K562 (cell line): ENCODE measurements around the gene TRIM27. TPM values are rescaled to one million over a fixed set of nuclear protein-coding genes. Genes with fewer than 3 reads are reported as not detected.

ENCODE experiments used
- ATF6 ChIP-seq: sonication (generic); formaldehyde crosslinking; IDR thresholded peaks from 2 replicates; pipeline ENCODE4 v1.4.0; 2020; ENCODE audit warnings: mild to moderate bottlenecking, missing genetic modification reagents
- C11orf30 ChIP-seq: fragments of 450-650 bp; IDR thresholded peaks from 2 replicates; pipeline ENCODE4 v1.6.1; 2016; ENCODE audit warnings: low read depth, mild to moderate bottlenecking
- HES1 ChIP-seq: fragments of 450-650 bp; IDR thresholded peaks from 2 replicates; pipeline ENCODE4 v1.6.1; 2016; ENCODE audit warnings: low read depth, mild to moderate bottlenecking, moderate library complexity
- HLTF ChIP-seq: fragments of 450-650 bp; IDR thresholded peaks from 2 replicates; pipeline ENCODE4 v1.6.1; 2016
- ID3 ChIP-seq, 2 experiments: fragments of 250-450 bp in 1 of 2; fragments of 450-650 bp in 1 of 2; sonication (Bioruptor Pico) in 1 of 2; IDR thresholded peaks; 2 replicates each; pipeline versions ENCODE4 v1.6.1 to v1.8.0; 2016 to 2021; ENCODE audit warnings: mild to moderate bottlenecking in 2 of 2, moderate library complexity in 2 of 2, missing compliant biosample characterization in 1 of 2, missing genetic modification characterization in 1 of 2
- MAX ChIP-seq: sonication (generic); formaldehyde crosslinking; IDR thresholded peaks from 2 replicates; pipeline ENCODE4 v1.9.0; 2022; ENCODE audit warnings: mild to moderate bottlenecking, missing genetic modification reagents
- MCM2 ChIP-seq: fragments of 450-650 bp; IDR thresholded peaks from 2 replicates; pipeline ENCODE4 v1.6.1; 2017; ENCODE audit warnings: low read depth, mild to moderate bottlenecking
- MTA1 ChIP-seq: fragments of 450-650 bp; IDR thresholded peaks from 2 replicates; pipeline ENCODE4 v1.6.1; 2017; ENCODE audit warnings: borderline replicate concordance
- PCBP1 ChIP-seq: fragments of 200-400 bp; formaldehyde crosslinking; IDR thresholded peaks from 2 replicates; pipeline ENCODE4 v1.6.1; 2018; ENCODE audit warnings: mild to moderate bottlenecking, low read depth, low read length; ENCODE audit not compliant: poor library complexity, severe bottlenecking
- RBM15 ChIP-seq: fragments of 200-400 bp; formaldehyde crosslinking; IDR thresholded peaks from 2 replicates; pipeline ENCODE4 v1.6.1; 2018; ENCODE audit warnings: mild to moderate bottlenecking, low read length, moderate library complexity; ENCODE audit not compliant: insufficient read depth
- SMAD4 ChIP-seq: fragments of 250-450 bp; sonication (Bioruptor Pico); conservative IDR thresholded peaks from 2 replicates; pipeline ENCODE4 v1.8.0; 2021; ENCODE audit warnings: inconsistent platforms, mild to moderate bottlenecking, moderate library complexity
- TBL1XR1 ChIP-seq, 2 experiments: IDR thresholded peaks; 2 replicates each; pipeline ENCODE4 v1.6.1; 2012; ENCODE audit warnings: improper control_type of control experiment in 2 of 2, low read length in 2 of 2, mild to moderate bottlenecking in 1 of 2
- polyA plus RNA-seq, 8 experiments: library from polyadenylated mRNA; depleted of rRNA in 4 of 8; stranded (reverse) in 5 of 8; unstranded in 3 of 8; fragments of >200 nt; fragmentation: Nextera tagmentation in 2 of 8; fragmentation: Illumina TruSeq in 1 of 8; extraction: Ambion mirVana in 2 of 8; extraction: Trizol in 1 of 8; gene quantifications; 2 replicates each; pipeline versions ENCODE4 v1.2.1 to v1.2.3, GENCODE V29; 2011 to 2014; ENCODE audit warnings: inconsistent platforms in 1 of 8, missing spikeins in 1 of 8
- total RNA-seq, 7 experiments: library from RNA; depleted of rRNA in 6 of 7; stranded (reverse); fragments of >200 nt in 6 of 7; fragmentation: Illumina TruSeq in 2 of 7; extraction: Trizol in 2 of 7; gene quantifications; 2 replicates each; pipeline versions ENCODE4 v1.2.1 to v1.2.3, GENCODE V29; 2011 to 2021; ENCODE audit warnings: low replicate concordance in 1 of 7
- TF ChIP-seq, protein P1 (sequence below): sonication (generic); formaldehyde crosslinking; IDR thresholded peaks from 2 replicates; pipeline ENCODE4 v1.8.1; 2023; ENCODE audit warnings: mild to moderate bottlenecking, missing genetic modification reagents
- TF ChIP-seq, protein P2 (sequence below): fragments of 450-650 bp; IDR thresholded peaks from 2 replicates; pipeline ENCODE4 v1.6.1; 2018; ENCODE audit not compliant: partially characterized antibody
- TF ChIP-seq, protein P3 (sequence below): fragments of 250-450 bp; sonication (Bioruptor Pico); IDR thresholded peaks from 2 replicates; pipeline ENCODE4 v1.5.0; 2020; ENCODE audit warnings: mild to moderate bottlenecking, borderline replicate concordance

TRIM27 gene
- total and polyA plus RNA-seq, 9 of the 15 experiments (the other 6 are each of a cell fraction or from before 2014, with no cell fraction given), result 37.7 to 235 (median 122) TPM

DNA sequence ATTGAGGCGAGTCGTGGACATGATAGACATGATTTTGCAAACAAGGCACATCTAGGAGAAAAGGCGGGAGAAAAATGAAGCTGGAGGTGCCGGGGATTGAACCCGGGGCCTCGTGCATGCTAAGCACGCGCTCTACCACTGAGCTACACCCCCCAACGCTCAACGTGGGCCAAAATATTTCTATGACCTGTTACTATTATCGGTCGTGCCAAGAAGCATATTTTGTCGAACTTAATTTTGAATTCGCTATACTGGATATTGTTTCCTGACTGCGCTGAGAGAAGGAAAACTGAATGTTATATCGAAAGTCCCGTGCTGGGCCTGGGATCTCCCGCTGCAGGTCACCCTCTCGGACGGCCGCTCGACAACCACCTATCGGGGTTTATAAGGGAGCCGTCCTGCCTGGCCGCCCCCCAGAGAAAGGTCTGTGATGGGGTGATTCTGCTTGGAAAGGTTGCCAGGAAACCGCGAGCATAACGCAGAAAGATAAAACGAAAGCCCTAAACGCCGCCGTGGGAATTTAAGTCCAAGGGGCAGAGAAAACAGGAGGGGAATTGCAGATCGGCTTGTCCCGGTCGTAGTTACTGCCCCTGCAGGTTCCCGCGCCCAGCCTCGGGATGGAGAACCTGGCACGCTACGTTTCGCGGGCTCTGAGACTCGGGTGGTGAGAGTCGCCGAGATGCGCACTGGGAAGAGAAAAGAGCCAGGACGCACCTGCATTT, 60.0 kb downstream of the TRIM27 start (continued):
- TF ChIP-seq ID3 (CRISPR knock-in tag; IDR thresholded peaks at IDR 0.05) (no peak), ID3 (tag; IDR thresholded peaks at IDR 0.05) (no peak; the same call in 1 of the 2 replicates), ATF6 (CRISPR knock-in tag) (peak; percentile 76), HLTF (0 out of 2 replicates have a peak, but pooled peaks have one; percentile 11), TBL1XR1 (IDR thresholded peaks at IDR 0.05; ENCODE audit: low read length in 2 of 2) (peak in 1 of 2 experiments; percentile 96; a peak in 2 of 4 replicates), C11orf30 (peak; percentile 86), HES1 (peak; percentile 54; the same call in 1 of the 2 replicates), SMAD4 (CRISPR knock-in tag) (0 out of 2 replicates have a peak, but pooled peaks have one; percentile 18), PCBP1 (no peak), MTA1 (peak; percentile 54; the same call in 1 of the 2 replicates), RBM15 (no peak), MAX (CRISPR knock-in tag) (peak; percentile 99), MCM2 (no peak)
- TF ChIP-seq, protein P1, sequence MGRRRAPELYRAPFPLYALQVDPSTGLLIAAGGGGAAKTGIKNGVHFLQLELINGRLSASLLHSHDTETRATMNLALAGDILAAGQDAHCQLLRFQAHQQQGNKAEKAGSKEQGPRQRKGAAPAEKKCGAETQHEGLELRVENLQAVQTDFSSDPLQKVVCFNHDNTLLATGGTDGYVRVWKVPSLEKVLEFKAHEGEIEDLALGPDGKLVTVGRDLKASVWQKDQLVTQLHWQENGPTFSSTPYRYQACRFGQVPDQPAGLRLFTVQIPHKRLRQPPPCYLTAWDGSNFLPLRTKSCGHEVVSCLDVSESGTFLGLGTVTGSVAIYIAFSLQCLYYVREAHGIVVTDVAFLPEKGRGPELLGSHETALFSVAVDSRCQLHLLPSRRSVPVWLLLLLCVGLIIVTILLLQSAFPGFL (CRISPR knock-in tag), result 0 out of 2 replicates have a peak, but pooled peaks have one; percentile 63
- TF ChIP-seq, protein P2, sequence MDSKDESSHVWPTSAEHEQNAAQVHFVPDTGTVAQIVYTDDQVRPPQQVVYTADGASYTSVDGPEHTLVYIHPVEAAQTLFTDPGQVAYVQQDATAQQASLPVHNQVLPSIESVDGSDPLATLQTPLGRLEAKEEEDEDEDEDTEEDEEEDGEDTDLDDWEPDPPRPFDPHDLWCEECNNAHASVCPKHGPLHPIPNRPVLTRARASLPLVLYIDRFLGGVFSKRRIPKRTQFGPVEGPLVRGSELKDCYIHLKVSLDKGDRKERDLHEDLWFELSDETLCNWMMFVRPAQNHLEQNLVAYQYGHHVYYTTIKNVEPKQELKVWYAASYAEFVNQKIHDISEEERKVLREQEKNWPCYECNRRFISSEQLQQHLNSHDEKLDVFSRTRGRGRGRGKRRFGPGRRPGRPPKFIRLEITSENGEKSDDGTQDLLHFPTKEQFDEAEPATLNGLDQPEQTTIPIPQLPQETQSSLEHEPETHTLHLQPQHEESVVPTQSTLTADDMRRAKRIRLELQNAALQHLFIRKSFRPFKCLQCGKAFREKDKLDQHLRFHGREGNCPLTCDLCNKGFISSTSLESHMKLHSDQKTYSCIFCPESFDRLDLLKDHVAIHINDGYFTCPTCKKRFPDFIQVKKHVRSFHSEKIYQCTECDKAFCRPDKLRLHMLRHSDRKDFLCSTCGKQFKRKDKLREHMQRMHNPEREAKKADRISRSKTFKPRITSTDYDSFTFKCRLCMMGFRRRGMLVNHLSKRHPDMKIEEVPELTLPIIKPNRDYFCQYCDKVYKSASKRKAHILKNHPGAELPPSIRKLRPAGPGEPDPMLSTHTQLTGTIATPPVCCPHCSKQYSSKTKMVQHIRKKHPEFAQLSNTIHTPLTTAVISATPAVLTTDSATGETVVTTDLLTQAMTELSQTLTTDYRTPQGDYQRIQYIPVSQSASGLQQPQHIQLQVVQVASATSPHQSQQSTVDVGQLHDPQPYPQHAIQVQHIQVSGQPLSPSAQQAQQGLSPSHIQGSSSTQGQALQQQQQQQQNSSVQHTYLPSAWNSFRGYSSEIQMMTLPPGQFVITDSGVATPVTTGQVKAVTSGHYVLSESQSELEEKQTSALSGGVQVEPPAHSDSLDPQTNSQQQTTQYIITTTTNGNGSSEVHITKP, result peak; percentile 18
- TF ChIP-seq, protein P3, sequence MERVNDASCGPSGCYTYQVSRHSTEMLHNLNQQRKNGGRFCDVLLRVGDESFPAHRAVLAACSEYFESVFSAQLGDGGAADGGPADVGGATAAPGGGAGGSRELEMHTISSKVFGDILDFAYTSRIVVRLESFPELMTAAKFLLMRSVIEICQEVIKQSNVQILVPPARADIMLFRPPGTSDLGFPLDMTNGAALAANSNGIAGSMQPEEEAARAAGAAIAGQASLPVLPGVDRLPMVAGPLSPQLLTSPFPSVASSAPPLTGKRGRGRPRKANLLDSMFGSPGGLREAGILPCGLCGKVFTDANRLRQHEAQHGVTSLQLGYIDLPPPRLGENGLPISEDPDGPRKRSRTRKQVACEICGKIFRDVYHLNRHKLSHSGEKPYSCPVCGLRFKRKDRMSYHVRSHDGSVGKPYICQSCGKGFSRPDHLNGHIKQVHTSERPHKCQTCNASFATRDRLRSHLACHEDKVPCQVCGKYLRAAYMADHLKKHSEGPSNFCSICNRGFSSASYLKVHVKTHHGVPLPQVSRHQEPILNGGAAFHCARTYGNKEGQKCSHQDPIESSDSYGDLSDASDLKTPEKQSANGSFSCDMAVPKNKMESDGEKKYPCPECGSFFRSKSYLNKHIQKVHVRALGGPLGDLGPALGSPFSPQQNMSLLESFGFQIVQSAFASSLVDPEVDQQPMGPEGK (CRISPR knock-in tag), result no peak
